ENCODE results near the gene SGSH.

- TF ChIP-seq, protein P1, sequence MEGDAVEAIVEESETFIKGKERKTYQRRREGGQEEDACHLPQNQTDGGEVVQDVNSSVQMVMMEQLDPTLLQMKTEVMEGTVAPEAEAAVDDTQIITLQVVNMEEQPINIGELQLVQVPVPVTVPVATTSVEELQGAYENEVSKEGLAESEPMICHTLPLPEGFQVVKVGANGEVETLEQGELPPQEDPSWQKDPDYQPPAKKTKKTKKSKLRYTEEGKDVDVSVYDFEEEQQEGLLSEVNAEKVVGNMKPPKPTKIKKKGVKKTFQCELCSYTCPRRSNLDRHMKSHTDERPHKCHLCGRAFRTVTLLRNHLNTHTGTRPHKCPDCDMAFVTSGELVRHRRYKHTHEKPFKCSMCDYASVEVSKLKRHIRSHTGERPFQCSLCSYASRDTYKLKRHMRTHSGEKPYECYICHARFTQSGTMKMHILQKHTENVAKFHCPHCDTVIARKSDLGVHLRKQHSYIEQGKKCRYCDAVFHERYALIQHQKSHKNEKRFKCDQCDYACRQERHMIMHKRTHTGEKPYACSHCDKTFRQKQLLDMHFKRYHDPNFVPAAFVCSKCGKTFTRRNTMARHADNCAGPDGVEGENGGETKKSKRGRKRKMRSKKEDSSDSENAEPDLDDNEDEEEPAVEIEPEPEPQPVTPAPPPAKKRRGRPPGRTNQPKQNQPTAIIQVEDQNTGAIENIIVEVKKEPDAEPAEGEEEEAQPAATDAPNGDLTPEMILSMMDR (IDR thresholded peaks at IDR 0.05 in 4 of 5, conservative IDR thresholded peaks at IDR 0.05 in 1 of 5), result no peak
- TF ChIP-seq POLR2A (IDR thresholded peaks at IDR 0.05), result no peak
Observed at GRCh38 chr17:80217703-80218362, 2.3 kb downstream of the SGSH start.
